ENCODE measurements around the gene RNU5B-1.

Gene RNU5B-1

DNA sequence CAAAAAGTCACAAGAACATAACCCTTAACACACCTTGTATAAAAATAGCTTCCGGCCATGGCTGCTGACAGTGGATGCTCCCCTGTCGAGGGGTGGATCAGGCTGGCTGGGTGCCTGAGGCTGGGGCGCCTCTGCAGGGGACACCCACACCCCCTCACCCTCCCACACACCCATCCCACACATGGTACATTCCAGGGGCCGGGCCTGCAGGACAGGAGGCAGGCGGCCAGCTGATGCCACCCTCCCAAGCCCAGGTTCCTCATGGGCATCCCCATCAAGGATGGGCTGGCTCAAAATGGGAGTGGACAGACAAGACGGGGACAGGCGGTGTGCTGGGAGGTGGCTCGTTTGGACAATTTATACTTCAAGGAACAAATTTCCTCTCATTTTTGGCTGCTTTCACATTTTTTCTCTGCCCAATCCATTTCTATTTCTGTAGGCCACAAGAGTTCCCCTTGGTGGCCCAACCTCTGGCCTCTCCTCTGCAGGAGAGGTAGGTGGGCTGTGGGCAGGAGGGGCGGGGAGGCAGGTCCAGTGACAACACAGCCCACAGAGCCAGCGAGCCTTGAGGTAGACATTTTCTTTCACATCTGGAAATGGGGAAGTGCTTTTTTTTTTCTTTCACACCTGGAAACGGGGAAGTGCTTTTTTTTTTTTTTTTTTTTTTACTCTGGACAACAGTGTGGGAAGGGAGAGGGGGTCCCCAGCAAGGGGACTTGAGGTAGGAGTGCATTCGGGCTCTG is 23.3 kb downstream of the RNU5B-1 start:
- H3K9ac ChIP-seq (ENCODE audit: low read length), result no peak overlapping the region
- no peak overlapping the region for H3K4me3 ChIP-seq (ENCODE audit: low read length)
- H3K9me3 ChIP-seq (ENCODE audit: insufficient read depth, low read length), result no peaks in the 10 kb centered on the region
- no peak overlapping the region for H3K27ac ChIP-seq (ENCODE audit: low read length)
- H2AFZ ChIP-seq (ENCODE audit: low read depth, low read length), result no peak overlapping the region
- no peaks in the 10 kb centered on the region for H3K79me2 ChIP-seq (ENCODE audit: low read length)
- no peaks in the 10 kb centered on the region for H4K20me1 ChIP-seq (ENCODE audit: insufficient read depth, low read length)
- H3K4me1 ChIP-seq (ENCODE audit: low read length), result peaks cover 5% of the 10 kb centered on the region
- H3K27me3 ChIP-seq (ENCODE audit: low read depth, low read length), result peaks cover 3% of the 10 kb centered on the region; the same call in 1 of the 2 replicates
- TF ChIP-seq EZH2phosphoT487 (IDR thresholded peaks at IDR 0.05; ENCODE audit: low read depth), result no peak
- TF ChIP-seq, protein P1, sequence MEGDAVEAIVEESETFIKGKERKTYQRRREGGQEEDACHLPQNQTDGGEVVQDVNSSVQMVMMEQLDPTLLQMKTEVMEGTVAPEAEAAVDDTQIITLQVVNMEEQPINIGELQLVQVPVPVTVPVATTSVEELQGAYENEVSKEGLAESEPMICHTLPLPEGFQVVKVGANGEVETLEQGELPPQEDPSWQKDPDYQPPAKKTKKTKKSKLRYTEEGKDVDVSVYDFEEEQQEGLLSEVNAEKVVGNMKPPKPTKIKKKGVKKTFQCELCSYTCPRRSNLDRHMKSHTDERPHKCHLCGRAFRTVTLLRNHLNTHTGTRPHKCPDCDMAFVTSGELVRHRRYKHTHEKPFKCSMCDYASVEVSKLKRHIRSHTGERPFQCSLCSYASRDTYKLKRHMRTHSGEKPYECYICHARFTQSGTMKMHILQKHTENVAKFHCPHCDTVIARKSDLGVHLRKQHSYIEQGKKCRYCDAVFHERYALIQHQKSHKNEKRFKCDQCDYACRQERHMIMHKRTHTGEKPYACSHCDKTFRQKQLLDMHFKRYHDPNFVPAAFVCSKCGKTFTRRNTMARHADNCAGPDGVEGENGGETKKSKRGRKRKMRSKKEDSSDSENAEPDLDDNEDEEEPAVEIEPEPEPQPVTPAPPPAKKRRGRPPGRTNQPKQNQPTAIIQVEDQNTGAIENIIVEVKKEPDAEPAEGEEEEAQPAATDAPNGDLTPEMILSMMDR (IDR thresholded peaks at IDR 0.05; ENCODE audit: low read depth, low read length), result no peak
- H3K36me3 ChIP-seq (replicated peaks; ENCODE audit: low read depth, low read length), result no peaks in the 10 kb centered on the region
- no peak overlapping the region for H3K4me2 ChIP-seq (ENCODE audit: low read length)

DNA sequence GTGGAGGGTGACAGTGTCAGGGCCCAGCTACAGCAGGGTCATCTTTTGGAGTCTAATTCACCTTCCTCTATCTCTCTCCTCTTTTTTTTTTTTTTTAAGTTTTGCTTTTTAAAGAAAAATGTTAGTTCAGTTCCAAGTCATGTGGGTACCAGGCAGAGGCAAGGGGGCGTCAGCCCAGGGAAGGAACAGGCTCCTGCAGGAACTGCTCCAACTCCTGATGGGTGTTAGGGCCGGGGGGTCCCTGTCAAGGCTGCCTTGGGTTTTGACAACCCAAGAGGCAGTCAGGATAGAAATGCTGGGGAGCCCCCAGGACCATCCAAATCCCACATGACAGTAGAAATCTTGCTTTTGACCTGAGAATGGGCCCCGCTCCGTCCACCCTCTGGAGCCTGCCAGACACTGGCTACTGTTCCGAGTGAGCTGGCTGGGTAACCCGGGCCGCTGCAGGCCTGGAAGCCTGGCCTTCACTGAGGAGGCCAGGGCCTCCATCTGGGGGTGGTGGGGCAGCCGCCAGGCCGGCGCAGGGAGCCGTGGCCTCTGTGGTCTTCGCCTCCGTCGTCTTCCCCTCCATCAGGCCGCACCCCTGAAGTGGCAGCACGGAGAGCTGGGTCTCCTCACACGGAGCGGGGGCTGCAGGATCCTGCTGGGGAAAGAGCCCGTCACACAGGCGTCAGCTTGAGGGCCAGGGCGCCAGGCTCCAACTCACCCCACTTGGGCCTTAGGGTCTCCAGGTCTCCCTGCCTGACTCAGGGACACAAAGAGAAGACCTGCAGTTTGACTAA is 24.2 kb downstream of the RNU5B-1 start:
- H4K20me1 ChIP-seq (ENCODE audit: insufficient read depth, low read length), result no peaks in the 10 kb centered on the region
- TF ChIP-seq, protein P1 (IDR thresholded peaks at IDR 0.05; ENCODE audit: low read depth, low read length), result no peak
- TF ChIP-seq EZH2phosphoT487 (IDR thresholded peaks at IDR 0.05; ENCODE audit: low read depth), result no peak
- H3K4me2 ChIP-seq (ENCODE audit: low read length), result no peak overlapping the region
- no peak overlapping the region for H3K4me3 ChIP-seq (ENCODE audit: low read length)
- H2AFZ ChIP-seq (ENCODE audit: low read depth, low read length), result no peak overlapping the region
- no peak overlapping the region for H3K9ac ChIP-seq (ENCODE audit: low read length)
- no peaks in the 10 kb centered on the region for H3K27me3 ChIP-seq (ENCODE audit: low read depth, low read length)
- H3K4me1 ChIP-seq (ENCODE audit: low read length), result peaks cover 5% of the 10 kb centered on the region
- H3K36me3 ChIP-seq (replicated peaks; ENCODE audit: low read depth, low read length), result no peaks in the 10 kb centered on the region
- H3K79me2 ChIP-seq (ENCODE audit: low read length), result no peaks in the 10 kb centered on the region
- H3K9me3 ChIP-seq (ENCODE audit: insufficient read depth, low read length), result no peaks in the 10 kb centered on the region
- no peak overlapping the region for H3K27ac ChIP-seq (ENCODE audit: low read length)

DNA sequence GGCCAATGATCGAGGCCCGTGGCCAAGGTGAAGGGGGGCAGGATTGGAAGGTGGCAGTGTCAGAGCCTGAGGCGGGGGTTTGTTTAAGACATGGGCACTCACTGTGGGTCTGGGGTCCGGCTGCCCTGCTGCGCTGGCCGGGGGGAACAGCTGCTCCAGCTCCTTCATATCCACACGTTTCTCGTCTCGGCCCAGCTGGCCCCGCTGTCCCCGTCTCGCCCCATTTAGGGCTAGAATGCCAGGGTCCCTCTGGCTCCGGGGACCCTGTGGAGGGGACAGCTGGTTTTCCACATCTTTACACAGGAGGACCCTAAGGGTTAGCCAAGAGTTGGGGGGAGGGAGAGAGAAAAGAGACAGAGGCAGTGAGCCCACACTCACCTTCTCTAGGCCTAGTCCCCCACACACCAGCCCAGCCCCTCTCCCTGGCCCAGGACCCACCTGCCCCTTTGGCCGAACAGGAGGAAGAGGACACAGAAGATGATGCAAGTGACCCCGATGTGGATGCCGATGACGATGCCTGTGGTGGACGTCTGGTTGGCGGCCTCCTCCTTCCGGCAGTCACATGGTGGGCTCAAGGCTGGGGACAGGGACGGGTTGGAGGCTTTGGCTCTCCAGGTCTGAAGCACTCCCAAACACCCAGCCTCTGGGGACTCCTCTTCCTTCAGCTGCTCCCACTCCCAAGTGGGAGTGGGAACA is 25.0 kb downstream of the RNU5B-1 start:
- TF ChIP-seq EZH2phosphoT487 (IDR thresholded peaks at IDR 0.05; ENCODE audit: low read depth), result no peak
- TF ChIP-seq, protein P1 (IDR thresholded peaks at IDR 0.05; ENCODE audit: low read depth, low read length), result no peak
- H3K36me3 ChIP-seq (replicated peaks; ENCODE audit: low read depth, low read length), result no peaks in the 10 kb centered on the region
- H3K27me3 ChIP-seq (ENCODE audit: low read depth, low read length), result peaks cover 4% of the 10 kb centered on the region; the same call in 1 of the 2 replicates

More for the DNA sequence above, 25.0 kb downstream of the RNU5B-1 start:
- Histone ChIP-seq H3K79me2 (ENCODE audit: low read length) (no peaks in the 10 kb centered on the region), H3K4me2 (ENCODE audit: low read length) (no peak overlapping the region), H3K27ac (ENCODE audit: low read length) (no peak overlapping the region), H4K20me1 (ENCODE audit: insufficient read depth, low read length) (no peaks in the 10 kb centered on the region), H3K4me1 (ENCODE audit: low read length) (peaks cover 5% of the 10 kb centered on the region), H3K9ac (ENCODE audit: low read length) (no peak overlapping the region), H3K4me3 (ENCODE audit: low read length) (no peak overlapping the region), H3K9me3 (ENCODE audit: insufficient read depth, low read length) (no peaks in the 10 kb centered on the region), H2AFZ (ENCODE audit: low read depth, low read length) (no peak overlapping the region)

All from OCI-LY3 (cell line).